ENCODE results near the gene ZNF777.

ZNF777 gene

DNA sequence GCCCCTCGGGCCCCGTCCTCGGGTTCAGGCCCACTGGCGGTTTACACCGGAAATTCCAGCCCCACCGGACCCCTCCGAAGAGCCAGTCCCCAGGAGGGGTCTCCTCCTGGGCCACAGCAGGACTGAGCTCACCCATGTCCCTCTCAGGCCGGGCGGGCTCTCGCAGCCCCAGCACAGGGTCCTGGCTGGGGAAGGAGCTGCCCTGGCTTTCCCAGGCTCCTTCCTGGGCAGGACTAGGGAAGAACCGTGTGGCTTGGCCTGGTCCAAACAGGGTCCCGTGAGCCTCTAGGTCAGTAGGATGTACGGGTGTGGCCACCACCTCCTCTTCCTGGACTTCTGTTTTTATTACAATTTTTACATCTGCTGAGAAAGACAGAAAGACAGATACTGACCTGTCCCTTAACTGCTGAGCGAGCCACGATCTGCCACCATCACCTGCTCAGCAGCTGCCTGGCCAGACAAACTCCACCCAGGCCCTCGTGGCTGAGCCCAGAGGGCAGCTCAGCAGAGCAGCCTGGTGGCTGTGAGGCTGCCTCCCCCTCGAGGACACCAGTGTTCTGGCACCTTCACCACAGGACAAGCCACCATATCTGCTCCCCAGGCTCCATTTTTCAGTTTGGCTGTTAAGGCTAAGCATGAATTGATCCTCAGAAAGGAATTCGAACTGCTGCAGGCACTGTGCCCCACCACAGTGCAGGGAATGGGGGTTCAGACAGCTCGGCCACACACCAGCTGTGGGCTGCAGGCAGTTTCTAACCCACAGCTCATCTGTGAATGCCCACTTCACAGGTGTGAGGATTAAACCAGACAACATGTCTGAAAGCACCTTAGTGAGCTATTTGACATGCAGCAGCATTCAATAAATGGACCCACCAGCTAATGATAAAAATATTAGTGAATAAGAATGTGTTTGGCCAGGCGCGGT lies 14.5 kb upstream of the ZNF777 start:
- DNase-seq = no peak

DNA sequence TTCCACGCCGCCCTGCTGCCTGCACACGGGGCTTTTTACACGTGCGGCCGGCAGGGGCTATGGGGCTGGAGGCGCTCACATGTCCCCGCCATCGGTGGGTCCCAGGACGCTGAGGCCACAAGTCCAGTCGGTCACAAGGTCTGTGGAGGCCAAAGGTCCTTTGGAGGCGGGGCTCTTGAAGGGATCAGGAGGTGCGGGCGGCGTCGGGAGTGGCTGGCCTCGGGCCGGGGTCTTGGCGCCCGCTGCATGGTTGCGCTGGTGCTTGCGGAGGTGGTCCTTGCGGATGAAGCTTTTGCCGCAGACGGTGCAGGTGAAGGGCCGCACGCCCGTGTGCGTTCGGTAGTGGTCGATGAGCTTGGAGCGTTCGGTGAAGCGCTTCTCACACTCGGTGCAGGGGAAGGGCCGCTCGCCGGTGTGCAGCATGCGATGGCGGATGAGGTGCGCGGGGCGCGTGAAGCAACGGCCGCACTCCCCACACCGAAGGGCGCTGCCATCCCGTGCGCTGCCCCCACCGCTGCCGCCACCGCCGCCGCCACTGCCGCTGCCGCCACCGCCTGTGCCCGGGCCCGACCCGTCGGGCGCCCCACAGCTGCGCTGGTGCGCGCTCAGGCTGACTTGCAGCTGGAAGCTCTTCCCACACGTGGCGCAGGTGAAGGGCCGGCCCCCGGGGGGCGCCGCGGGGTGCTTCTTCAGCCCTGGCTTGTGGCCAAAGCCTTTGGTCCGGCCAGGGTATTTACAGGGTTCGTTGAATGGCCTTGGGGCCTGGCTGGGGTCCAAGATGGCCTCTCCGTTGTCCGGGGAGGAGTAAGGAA lies 13.7 kb upstream of the ZNF777 start:
- no peak for DNase-seq

DNA sequence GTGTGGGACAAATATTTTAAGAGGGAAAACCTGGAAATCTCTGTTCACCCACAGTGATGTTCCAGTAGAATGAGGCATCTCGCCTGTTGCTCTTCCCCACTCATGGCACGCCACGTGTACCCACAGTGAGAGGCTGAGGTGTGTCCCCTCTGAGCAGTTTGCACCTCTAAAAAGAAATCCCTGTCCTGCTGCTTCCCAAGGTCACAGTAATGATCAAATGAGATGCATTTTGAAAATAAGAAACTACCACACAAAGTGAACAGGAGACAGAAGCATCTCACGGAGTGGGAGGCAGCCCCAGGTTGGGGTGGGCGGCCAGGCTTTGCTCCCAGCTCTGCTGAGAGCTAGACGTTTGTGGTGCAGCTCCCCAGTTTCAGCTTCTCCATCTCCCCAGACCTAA lies 12.4 kb upstream of the ZNF777 start:
- DNase-seq = no peak

DNA sequence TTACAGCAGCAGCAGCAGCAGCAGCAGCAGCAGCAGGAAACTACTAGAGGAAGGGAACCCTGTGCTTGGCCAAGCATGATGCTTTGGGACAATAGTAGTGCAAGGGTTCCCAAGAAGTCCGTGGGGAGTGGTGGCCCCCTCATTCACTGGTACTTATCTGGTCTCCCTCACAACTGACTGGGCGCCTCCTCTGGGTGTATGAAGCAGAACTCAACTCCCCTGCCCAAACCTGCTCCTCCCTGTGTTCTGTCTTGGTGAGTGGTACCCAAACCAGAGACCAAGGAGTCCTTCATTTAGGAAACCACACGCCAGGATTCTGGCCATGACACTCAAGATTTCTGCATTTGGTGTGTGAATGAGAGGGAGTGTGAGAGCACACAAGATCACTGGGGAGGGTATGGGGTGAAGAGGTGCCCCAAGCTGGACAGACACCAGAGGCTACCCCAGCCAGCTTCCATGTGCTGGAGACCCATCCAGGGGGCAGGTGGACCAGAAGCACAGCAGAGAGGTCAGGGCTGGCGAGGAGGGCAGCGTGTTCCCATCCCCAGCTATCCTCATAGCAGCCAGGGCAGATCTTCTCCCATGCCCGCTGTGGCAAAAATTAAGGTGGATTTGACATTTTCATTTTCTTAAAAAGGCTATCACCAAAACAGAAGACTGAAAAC lies 10.6 kb upstream of the ZNF777 start:
- no peak for DNase-seq

DNA sequence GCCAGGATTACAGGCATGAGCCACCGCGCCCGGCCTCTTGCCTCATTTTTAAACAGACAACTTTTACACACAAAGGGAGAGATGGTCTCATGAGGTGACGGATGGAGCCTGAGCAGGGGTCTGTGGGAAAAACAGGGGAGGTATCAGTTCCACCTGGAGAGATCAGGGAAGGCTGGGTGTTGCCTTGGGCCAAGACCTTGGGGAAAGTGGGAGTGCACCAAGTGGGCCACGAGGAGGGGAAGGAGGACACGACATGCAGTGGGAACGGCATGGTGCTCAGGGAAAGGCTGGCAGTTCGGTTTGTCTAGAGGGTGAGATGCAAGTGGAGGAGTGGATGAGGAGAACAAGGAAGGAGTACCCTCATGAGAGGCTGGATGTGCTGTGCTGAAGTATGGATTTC lies 8.9 kb upstream of the ZNF777 start:
- DNase-seq = no peak

DNA sequence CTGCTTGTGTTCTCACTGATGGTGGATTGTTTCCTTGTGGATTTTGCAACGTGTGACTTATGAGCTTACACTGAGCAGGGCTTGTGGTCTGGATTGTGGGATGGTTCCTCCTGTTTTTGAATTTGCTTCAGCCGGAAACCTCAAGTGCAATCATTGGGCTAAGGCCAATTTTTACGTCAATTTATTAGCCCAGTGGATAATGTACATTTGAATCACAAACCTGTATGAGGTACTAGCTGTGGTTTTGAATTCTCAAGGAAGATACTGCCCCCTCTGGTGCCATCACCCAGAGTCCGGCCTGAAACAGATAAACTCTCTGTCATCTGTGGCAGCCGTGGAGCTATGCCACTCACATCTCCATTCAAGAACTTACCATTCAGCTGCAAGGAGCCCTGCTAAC lies 7.3 kb upstream of the ZNF777 start:
- DNase-seq = no peak

DNA sequence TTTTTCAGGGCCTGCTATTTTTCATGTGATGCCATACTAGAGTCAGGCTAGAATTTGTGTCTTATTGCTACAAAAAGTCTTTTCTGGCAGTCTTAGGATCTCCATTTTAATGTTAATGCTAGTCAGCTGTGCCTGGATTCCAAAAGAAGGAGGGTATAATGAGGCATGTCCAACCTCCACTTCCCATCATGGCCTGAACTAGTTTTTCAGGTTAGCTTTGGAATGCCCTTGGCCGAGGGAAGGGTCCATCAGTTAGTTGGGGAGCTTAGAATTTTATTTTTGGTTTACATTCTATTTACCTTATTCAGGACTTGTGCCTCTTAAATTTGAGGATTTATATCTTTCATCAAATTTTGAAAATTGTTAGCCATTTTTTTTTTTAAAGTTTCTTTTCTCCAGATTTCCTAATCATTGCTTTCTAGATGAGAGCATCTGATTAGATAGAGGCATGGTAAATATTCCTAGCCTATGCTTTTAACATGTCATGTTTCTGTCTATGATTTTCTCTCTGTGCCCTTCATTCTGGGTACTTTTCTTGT lies 6.5 kb upstream of the ZNF777 start:
- no peak for DNase-seq

DNA sequence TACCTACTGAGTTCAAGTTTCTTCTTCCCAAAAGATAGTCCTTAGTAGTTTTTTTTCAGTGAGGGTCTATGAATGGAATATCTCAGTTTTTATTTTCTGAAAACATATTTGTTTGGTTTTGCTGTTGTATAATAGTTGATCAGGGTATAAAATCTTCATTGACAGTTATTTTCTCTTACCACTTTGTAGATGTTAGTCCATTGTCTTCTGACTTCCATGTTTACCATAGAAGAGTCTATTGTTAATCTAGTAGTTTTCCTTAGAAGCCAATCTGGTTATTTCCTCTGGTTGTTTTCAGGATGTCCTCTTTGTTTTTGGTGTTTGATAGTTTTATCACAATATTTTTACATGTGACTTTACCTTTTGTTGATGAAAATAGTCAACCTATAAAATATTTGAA lies 5.5 kb upstream of the ZNF777 start:
- no peak for DNase-seq

DNA sequence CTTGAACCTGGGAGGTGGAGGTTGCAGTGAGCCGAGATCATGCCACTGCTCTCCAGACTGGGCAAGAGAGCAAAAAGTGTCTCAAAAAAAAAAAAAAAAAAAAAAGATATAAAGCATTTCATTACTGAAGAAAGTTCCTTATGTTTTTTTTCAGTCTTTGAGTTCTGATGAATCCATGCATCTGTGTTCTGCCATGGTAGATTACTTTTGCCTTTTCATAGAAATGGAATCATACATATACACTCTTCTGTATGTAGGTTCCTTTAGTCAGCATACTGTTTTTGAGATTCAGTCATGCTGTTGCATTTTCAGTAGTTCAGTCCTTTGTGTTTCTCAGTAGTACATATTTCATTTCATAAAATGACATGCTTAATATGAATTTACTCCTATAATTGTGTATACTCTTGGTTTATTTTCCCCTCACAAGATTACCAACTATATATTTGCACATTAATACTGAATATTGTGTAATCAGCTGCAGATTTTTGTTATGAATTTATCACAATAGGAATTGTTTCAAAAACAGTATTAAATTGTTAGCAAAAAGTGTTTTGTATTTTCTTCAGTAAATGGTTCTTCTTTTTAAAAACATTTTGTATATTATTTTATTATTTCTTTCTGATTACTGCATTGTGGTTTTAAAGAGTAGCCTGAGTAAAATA lies 2.8 kb upstream of the ZNF777 start:
- no peak for DNase-seq

DNA sequence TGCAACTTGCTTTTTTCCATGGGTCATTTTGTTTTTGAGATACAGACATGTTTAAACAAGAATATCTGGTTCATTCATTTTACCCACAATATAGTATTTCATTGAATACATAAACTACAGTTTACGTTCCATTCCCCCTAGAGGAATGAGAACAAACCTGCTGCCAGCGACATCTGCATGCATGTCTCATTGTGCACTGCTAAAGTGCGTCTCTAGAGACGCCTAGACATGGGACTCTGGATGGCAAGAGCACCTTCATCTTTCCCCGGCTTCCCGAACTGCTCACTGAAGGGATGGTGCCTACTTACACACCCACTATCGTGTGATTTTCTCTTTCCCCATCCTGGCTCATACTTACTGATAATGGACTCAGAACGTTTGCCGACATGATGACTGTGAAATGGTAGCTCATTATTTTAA lies 1.2 kb upstream of the ZNF777 start:
- no peak for DNase-seq

DNA sequence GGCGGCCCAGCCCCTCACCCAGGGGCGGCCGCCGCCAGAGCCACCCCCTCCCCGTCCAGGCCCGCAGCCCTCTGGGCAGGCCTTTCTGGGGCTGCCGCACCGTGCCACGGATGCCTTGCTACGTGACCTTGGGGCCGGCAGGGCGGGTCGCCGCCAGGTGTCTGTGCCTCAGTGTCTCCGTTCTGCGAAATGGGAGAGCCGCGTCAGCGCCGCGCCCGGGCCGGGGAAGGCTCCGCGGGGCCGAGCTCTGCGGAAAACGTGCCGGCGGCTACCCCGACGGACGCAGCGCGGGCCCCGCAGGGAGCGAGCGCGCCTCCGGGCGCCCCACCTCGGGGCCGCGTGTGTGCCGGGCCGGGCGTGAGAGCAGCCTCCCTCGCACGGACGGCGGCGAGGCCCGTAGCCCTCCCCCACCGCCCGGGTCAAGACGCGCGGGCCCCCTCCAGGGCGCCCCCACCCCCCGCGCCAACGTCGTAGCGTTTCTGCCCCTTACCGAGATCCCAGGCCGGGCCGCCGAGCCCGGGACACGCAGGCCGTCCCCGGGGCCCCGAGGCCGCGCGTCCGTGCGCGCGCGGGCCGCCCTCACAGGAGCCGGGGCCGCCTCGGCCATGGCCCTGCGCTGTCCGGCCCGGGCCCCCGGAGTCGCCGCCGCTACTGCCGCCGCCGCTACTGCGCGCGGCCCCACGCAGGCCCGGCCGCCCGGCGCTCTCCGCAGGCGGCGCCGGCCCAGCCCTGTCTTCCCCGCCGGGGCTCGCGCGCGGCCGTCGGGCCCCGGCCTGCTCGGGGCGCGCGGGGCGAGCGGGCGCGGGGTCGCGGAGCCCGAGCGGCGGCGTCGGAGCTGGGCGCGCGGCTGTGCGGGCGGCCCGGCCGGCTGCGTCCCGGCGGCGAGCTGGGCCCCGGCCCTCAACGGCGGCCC lies 1.1 kb downstream of the ZNF777 start:
- DNase-seq = peak; percentile 39

DNA sequence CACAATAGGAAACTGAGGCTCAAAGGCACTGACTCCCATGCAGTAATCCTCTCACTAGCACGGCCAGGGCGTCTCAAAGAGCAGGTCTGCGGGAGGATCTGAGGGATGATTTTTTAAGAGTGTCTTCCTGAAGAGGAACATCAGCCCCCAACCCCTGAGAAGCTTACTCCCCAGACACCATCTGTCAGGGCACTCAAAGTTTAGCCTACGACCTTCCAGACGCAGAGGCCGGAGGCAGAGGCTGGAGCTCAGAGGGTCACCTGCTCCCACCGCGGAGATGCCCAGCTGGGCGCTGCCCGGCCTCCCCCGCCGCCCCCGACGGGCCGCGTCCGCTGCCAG lies 1.7 kb downstream of the ZNF777 start:
- DNase-seq = no peak

DNA sequence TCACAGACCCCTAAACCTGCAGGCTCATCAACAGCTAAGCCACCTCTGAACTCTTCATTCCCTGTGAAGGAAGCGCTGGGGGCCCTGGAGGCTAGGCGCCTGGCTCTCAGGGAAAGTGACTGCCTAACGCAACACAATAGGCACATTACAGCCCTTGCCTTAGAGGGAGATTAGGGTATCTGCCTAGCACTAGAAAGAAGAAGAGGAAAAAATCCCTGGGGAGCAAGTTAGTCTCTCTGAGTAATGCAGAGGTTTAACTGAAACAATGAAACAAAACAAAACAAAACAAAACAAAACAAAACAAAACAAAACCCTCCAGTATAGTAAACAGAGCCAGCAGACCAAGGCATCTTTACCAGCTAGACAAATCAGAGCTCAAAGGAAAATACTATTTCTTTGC lies 2.6 kb downstream of the ZNF777 start:
- no peak for DNase-seq

DNA sequence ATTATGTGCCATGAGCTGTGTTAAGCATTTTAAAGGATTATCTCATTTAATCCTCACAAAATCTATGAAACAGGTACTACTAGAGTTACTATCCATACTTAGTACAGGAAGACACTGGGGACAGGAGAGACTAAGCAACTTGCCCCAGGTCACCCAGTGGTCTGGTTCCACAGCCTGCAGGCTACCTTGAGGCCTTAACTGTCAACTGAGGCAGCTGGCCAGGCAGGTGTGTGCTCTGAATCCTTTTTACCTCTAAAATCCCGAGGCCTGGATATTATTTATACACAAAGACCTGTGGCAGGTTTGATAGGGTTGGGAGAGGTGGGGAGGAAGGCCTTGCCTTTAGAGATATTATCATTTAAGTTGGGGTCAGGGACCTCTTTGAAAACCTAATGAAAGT lies 3.1 kb downstream of the ZNF777 start:
- no peak for DNase-seq

DNA sequence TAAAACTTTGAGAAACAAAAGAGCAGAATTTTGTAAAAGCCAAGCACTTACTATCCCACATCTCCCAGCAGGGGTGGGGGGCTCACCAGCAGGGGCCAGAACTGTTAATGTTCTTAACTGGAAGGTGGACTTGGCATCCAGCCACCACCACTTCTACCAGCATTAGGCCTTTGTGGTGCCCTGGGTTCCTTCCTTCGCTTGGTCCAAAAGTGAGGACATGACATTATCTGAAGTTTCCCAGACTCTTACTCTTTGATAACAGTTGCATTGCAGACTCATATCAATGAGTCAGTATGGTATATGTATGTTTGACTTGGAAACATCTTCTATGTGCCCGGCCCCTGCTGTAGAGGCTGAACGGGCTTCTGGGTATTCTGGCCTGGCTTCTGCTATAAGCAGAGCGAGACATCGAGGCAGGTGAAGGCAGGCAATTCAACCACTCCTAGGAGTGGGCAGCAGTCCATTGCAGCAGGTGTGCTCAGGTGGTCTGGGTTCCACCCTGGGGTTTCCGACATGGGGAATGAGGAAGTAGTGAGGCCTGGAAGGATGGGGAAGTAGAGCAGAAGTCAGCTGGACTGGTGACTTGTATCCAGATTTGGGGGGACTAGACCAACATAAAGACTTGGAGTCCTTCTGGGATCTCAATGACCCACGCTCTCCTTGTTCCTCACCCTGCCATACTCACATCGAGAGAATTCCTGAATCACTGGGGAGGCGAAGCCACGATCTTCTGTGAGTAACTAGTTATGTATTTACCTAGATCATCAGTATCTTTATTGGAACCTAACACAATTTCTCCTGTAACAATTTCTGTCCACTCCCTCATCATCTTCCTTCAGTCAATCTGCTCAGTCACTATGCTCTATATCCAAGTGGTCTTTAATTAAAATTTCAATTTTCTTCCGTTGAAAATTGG lies 4.1 kb downstream of the ZNF777 start:
- DNase-seq = no peak

DNA sequence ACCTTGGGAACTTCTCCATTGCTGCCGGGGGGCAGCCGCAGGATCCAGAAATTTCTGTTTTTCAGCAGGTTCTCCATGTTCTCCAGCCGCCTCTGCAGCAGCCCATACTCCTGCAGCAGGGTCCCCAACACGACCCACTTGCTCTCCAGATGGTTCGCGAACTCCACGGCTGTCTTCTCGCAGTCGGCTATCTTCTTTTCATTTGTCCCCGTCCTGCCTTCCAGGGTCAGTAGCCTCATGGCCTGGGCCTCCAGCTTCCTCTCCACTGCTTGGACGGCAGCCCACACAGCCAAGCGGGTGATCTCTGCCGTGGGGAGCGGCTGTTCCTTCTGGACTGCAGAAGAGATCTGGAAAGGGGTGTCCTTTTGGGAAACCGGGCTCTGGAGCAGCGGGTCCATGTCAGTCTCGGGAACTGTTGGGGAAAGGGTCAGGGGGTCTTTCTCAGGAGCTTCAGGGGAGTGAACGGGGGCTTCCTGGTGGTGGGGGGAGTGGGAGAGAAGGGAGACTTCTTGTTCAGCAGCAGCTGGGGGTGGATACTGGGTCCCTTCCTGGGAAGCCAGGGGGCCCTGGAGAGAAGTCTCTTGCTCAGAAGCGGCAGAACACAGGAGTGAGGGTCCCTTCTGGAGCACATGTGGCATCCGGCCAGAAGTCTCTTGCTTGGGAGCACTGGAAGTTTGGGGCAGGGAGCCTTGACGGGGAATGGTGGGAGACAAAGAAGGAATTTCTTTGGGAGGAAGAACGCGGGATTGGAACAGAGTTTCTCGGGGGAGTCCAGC lies 5.5 kb downstream of the ZNF777 start:
- no peak for DNase-seq

DNA sequence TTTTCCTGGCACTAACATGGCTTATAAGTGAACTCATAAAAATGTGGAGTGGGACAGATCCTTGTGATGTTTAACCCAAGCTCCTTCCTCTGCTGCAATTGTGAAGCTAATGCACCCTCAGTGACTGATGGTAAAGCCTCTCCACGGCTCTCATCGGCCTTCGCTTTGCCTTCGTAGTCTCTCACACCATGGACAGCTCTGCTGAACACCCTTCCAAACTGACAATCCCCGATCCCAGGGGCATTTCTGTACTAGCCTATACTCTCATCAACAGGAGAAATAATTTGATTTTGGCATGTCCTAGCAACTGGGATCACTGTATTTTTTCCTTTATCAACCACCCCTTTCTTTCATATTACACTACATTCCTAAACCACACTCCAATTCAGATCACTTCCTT lies 6.1 kb downstream of the ZNF777 start:
- no peak for DNase-seq

DNA sequence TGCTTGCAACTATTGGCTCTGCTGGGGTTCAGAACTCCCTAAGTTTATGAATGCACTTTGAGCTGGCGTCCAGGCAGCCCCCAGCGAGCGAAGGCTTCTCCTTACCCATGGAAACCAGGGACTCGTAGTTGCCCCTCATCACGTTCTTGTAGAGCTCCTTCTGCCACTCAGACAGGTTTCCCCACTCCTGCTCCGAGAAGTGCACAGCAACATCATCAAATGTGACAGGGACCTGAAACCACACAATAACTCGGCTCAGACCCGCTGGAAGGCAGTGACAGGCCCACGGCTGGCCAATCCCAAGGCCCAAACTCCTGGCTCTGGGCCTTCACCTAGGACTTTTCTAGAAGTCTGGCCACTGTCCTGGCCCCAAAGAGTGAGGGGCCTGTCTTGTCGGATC lies 6.9 kb downstream of the ZNF777 start:
- no peak for DNase-seq

DNA sequence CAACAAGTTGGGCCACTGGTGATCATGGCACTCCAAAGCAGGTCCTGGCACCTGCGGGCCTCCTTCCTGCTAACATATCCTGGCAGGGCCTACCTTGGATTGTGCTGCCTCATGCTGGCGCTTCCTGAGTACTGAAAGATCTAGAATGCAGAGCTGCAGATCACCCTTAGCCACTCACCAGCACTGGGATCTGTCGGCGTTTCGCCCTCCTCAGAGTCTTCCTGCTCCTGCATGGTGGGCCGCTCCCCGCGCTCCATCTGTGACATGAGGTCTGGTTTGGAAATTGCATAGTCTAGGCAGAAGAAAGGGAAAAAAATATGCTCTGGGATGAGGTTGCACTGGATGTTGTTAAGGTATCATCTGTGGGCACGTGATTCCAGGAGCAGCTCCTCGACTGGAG lies 10.0 kb downstream of the ZNF777 start:
- DNase-seq = no peak

DNA sequence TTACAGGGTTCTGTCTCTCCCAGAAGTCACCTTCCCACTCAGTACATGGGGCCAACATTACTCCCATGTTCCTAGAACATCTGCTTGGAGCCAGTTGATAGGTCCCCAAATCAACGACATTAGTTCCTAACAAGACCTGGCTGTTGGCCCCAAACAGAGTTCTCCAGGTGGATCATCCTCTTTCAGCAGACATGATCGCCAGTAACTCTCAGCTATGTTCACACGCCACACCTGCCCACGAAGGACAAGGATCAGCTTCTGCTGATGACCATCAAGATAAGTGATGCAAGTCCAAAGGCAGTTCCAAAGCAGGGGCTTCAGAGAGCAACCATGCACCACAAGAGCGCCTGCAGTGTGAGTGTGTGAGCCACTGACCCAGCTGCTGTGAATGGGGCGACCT lies 11.0 kb downstream of the ZNF777 start:
- no peak for DNase-seq

All from stimulated activated CD8-positive, alpha-beta memory T cell treated with anti-CD3 and anti-CD28 coated beads, Interleukin-4, amount 100 ng/mL, for 48 hours (primary cell).